DOHH2 (cell line): Measurements from ENCODE around the gene CCDC71L.

ENCODE experiments used
- CTCF ChIP-seq: fragments of 200-600 bp; sonication (generic); IDR thresholded peaks from one replicate; pipeline ENCODE4 v1.5.1; 2014; ENCODE audit warnings: antibody characterized with exemption, mild to moderate bottlenecking, low read depth, low read length; ENCODE audit not compliant: poor library complexity, severe bottlenecking
- EZH2phosphoT487 ChIP-seq: fragments of 200-600 bp; sonication (generic); IDR thresholded peaks from 2 replicates; pipeline ENCODE4 v1.6.1; 2017; ENCODE audit warnings: borderline replicate concordance, mild to moderate bottlenecking, antibody characterized with exemption, low read length, moderate library complexity, mixed read lengths

- TF ChIP-seq CTCF (no peak), EZH2phosphoT487 (no peak)
These were observed 3.6 kb downstream of the CCDC71L start for GRCh38 chr7:106657085-106657991.
